Thyroid gland (tissue), 4 donors: ENCODE results near the gene TMC1. TPM values are rescaled to one million over a fixed set of nuclear protein-coding genes. Genes with fewer than 3 reads are reported as not detected.
A peak's percentile ranks its signal among the peaks of the same experiment; 100 is the strongest.

Source experiments
- DNase-seq, 2 donors: peaks; one replicate each; pipeline ENCODE4 v3.0.0-alpha.2; 2019
- H3K27ac ChIP-seq, 3 donors: fragments of 200-600 bp; sonication (generic); 1 replicate in 2 of 3; 2 replicates in 1 of 3; pipeline ENCODE4 v1.5.1; 2016 to 2019; ENCODE audit warnings: mild to moderate bottlenecking in 1 of 3, moderate library complexity in 1 of 3
- H3K27me3 ChIP-seq: fragments of 200-600 bp; sonication (generic); one replicate; pipeline ENCODE4 v1.5.1; 2019
- H3K36me3 ChIP-seq, 2 donors: fragments of 200-600 bp; sonication (generic); one replicate each; pipeline ENCODE4 v1.5.1; 2016 to 2019
- H3K4me1 ChIP-seq, 2 donors: fragments of 200-600 bp; sonication (generic); one replicate each; pipeline ENCODE4 v1.5.1; 2017 to 2019
- H3K4me3 ChIP-seq, 3 donors: fragments of 200-600 bp; sonication (generic); replicated peaks in 1 of 3; 1 replicate in 2 of 3; 2 replicates in 1 of 3; pipeline ENCODE4 v1.5.1; 2016; ENCODE audit warnings: mild to moderate bottlenecking in 1 of 3
- H3K9me3 ChIP-seq: fragments of 200-600 bp; sonication (generic); one replicate; pipeline ENCODE4 v1.5.1; 2017
- CTCF ChIP-seq, 6 experiments: fragments of 200-600 bp in 3 of 6; fragments of 450-650 bp in 3 of 6; sonication (generic) in 3 of 6; IDR thresholded peaks; one replicate each; pipeline ENCODE4 v1.5.1; 2016 to 2019; ENCODE audit warnings: antibody characterized with exemption in 6 of 6, mild to moderate bottlenecking in 2 of 6, inconsistent platforms in 1 of 6, moderate library complexity in 1 of 6
- POLR2A ChIP-seq, 2 donors: fragments of 450-650 bp; IDR thresholded peaks; one replicate each; pipeline ENCODE4 v1.6.1; 2017; ENCODE audit warnings: antibody characterized with exemption in 2 of 2, mild to moderate bottlenecking in 2 of 2, moderate library complexity in 1 of 2
- WGBS, 2 donors: methylation state at CpG; one replicate each; pipeline ENCODE4 v1.1.5; 2017; 5-methylcytosine and 5-hydroxymethylcytosine counted together
- intact Hi-C: fragments of 100-400 bp; cut with DNase I; formaldehyde crosslinking; loops from one replicate; pipeline ENCODE4 v1.15.1; 2023
- total RNA-seq, 4 donors: library from RNA; depleted of rRNA; stranded (reverse); fragments of >200 nt; gene quantifications; one replicate each; pipeline ENCODE4 v1.2.3, GENCODE V29; 2016

The TMC1 gene
- total RNA-seq, 4 donors from 2014 or later: 0.11 to 0.13 TPM; not detected in 2

GRCh38 chr9:72575666-72576065, 54.3 kb downstream of the TMC1 start:
- H3K9me3 ChIP-seq: no peaks in the 10 kb centered on the region
- H3K27ac ChIP-seq: no peak overlapping the region
- peaks cover 16 to 28% of the 10 kb centered on the region in 2 donors for H3K4me1 ChIP-seq
- TF ChIP-seq CTCF (IDR thresholded peaks at IDR 0.05) (no peak), POLR2A (IDR thresholded peaks at IDR 0.05) (no peak)
- WGBS, 2 donors: 70 to 79% methylated on average over 2 of the region's 2 CpGs
- no peaks in the 10 kb centered on the region for H3K27me3 ChIP-seq
- DNase-seq: no peak
- H3K4me3 ChIP-seq: no peak overlapping the region
- intact Hi-C loops: no loop called here
- H3K36me3 ChIP-seq: no peaks in the 10 kb centered on the region

- Histone ChIP-seq H3K27ac (peak overlapping the region in 1 of 3 donors; percentile 53), H3K4me3 (no peak overlapping the region), H3K36me3 (no peaks in the 10 kb centered on the region), H3K4me1 (peaks cover 16 to 28% of the 10 kb centered on the region in 2 donors), H3K27me3 (no peaks in the 10 kb centered on the region), H3K9me3 (no peaks in the 10 kb centered on the region)
- DNase-seq: no peak
- intact Hi-C loops: no loop called here
- 84 to 94% methylated on average over 2 of the region's 2 CpGs for WGBS, 2 donors
- TF ChIP-seq POLR2A (IDR thresholded peaks at IDR 0.05) (no peak), CTCF (IDR thresholded peaks at IDR 0.05) (no peak)
Observed at GRCh38 chr9:72576087-72576486, 54.7 kb downstream of the TMC1 start.

- Histone ChIP-seq H3K36me3 (no peaks in the 10 kb centered on the region), H3K9me3 (no peaks in the 10 kb centered on the region), H3K4me1 (peaks cover 16 to 28% of the 10 kb centered on the region in 2 donors), H3K27me3 (no peaks in the 10 kb centered on the region), H3K27ac (peak overlapping the region; percentile 53 to 67 (median 55)), H3K4me3 (no peak overlapping the region)
- 6 to 10% methylated on average over 4 of the region's 4 CpGs for WGBS, 2 donors
- DNase-seq: peak; percentile 35 to 38
- TF ChIP-seq CTCF (IDR thresholded peaks at IDR 0.05) (no peak), POLR2A (IDR thresholded peaks at IDR 0.05) (no peak)
- intact Hi-C loops: no loop called here
Observed at GRCh38 chr9:72577212-72577753, 55.9 kb downstream of the TMC1 start.

GRCh38 chr9:72579190-72579589, 57.8 kb downstream of the TMC1 start:
- no peaks in the 10 kb centered on the region for H3K9me3 ChIP-seq
- H3K27me3 ChIP-seq: no peaks in the 10 kb centered on the region
- TF ChIP-seq CTCF (IDR thresholded peaks at IDR 0.05) (no peak), POLR2A (IDR thresholded peaks at IDR 0.05) (no peak)
- no peaks in the 10 kb centered on the region for H3K36me3 ChIP-seq
- H3K27ac ChIP-seq: peak overlapping the region in 2 of 3 donors; percentile 34 to 53
- WGBS, 2 donors: 56 to 62% methylated on average over 4 of the region's 4 CpGs
- H3K4me1 ChIP-seq: peaks cover 18 to 33% of the 10 kb centered on the region in 2 donors
- H3K4me3 ChIP-seq: no peak overlapping the region
- intact Hi-C loops: no loop called here
- DNase-seq: peak; percentile 35 to 46

- no peaks in the 10 kb centered on the region for H3K27me3 ChIP-seq
- 88 to 93% methylated on average over 3 of the region's 3 CpGs for WGBS, 2 donors
- H3K9me3 ChIP-seq: no peaks in the 10 kb centered on the region
- H3K4me1 ChIP-seq: peaks cover 18 to 33% of the 10 kb centered on the region in 2 donors
- no peak overlapping the region for H3K4me3 ChIP-seq
- no peaks in the 10 kb centered on the region for H3K36me3 ChIP-seq
- TF ChIP-seq POLR2A (IDR thresholded peaks at IDR 0.05): no peak
- no peak for TF ChIP-seq CTCF (IDR thresholded peaks at IDR 0.05)
- H3K27ac ChIP-seq: no peak overlapping the region
- intact Hi-C loops: no loop called here
- no peak for DNase-seq
Observed at GRCh38 chr9:72579880-72580550, 58.6 kb downstream of the TMC1 start.
